CD4-positive, alpha-beta T cell (primary cell): ENCODE measurements around the gene RAPGEF3. TPM values are rescaled to one million over a fixed set of nuclear protein-coding genes. Genes with fewer than 3 reads are reported as not detected.
A peak's percentile ranks its signal among the peaks of the same experiment; 100 is the strongest.

ENCODE experiments used
- ATAC-seq: fragments of 200-7000 bp; cut with Tn5 transposase; one replicate; pipeline ENCODE4 v1.10.0; 2022; ENCODE audit warnings: mild to moderate bottlenecking; ENCODE audit not compliant: poor library complexity
- CTCF ChIA-PET: fragments of 350-600 bp; sonication (Branson Sonifier 250); formaldehyde crosslinking; loops from one replicate; lab custom pipeline; 2021; ENCODE audit warnings: antibody characterized with exemption, inconsistent platforms; lab: Charles Lee
- POLR2A ChIA-PET: fragments of 350-600 bp; sonication (Branson Sonifier 250); formaldehyde crosslinking; loops from one replicate; lab custom pipeline; 2021; ENCODE audit warnings: antibody characterized with exemption, inconsistent platforms; lab: Charles Lee
- DNase-seq, 14 experiments: peaks; one replicate each; pipeline ENCODE4 v3.0.0-alpha.2; 2013 to 2020; ENCODE audit warnings: mixed read lengths in 2 of 14
- H3K27ac ChIP-seq, 2 donors: one replicate each; pipeline versions ENCODE4 v1.5.1 to v1.7.0; 2013; ENCODE audit warnings: low read length in 2 of 2, low read depth in 1 of 2, mild to moderate bottlenecking in 1 of 2
- H3K27me3 ChIP-seq, 2 experiments: 1 replicate in 1 of 2; 2 replicates in 1 of 2; pipeline versions ENCODE4 v1.6.1 to v1.7.0; 2013; ENCODE audit warnings: low read length in 2 of 2, control low read depth in 1 of 2, mild to moderate bottlenecking in 1 of 2, moderate library complexity in 1 of 2; ENCODE audit not compliant: insufficient read depth in 2 of 2, control insufficient read depth in 1 of 2
- H3K36me3 ChIP-seq: one replicate; pipeline ENCODE4 v1.6.1; 2013; ENCODE audit warnings: low read length, control low read depth; ENCODE audit not compliant: insufficient read depth
- H3K4me1 ChIP-seq: one replicate; pipeline ENCODE4 v1.6.1; 2013; ENCODE audit warnings: low read length, control low read depth; ENCODE audit not compliant: insufficient read depth
- H3K4me3 ChIP-seq: one replicate; pipeline ENCODE4 v1.5.1; 2013; ENCODE audit warnings: mild to moderate bottlenecking, low read length, moderate library complexity
- H3K9me3 ChIP-seq, 2 experiments: 1 replicate in 1 of 2; 2 replicates in 1 of 2; pipeline versions ENCODE4 v1.6.1 to v1.7.0; 2013; ENCODE audit warnings: low read length in 2 of 2, mild to moderate bottlenecking in 2 of 2, control low read depth in 1 of 2, moderate library complexity in 1 of 2; ENCODE audit not compliant: control insufficient read depth in 1 of 2, insufficient read depth in 1 of 2
- H3K27ac Mint-ChIP-seq: one replicate; pipeline ENCODE4 v1.8.0; 2020; ENCODE audit warnings: mixed read lengths
- H3K27me3 Mint-ChIP-seq: one replicate; pipeline ENCODE4 v1.8.0; 2021; ENCODE audit warnings: mixed read lengths
- H3K36me3 Mint-ChIP-seq: one replicate; pipeline ENCODE4 v1.8.0; 2021; ENCODE audit warnings: low read depth, mixed read lengths
- H3K4me1 Mint-ChIP-seq: one replicate; pipeline ENCODE4 v1.8.0; 2021; ENCODE audit warnings: low read depth, mixed read lengths
- H3K4me3 Mint-ChIP-seq: one replicate; pipeline ENCODE4 v1.8.0; 2020; ENCODE audit warnings: mild to moderate bottlenecking, mixed read lengths
- H3K9me3 Mint-ChIP-seq: one replicate; pipeline ENCODE4 v1.8.0; 2020; ENCODE audit warnings: mixed read lengths
- CTCF ChIP-seq: fragments of 200-600 bp; IDR thresholded peaks from one replicate; pipeline ENCODE4 v1.8.0; 2022; ENCODE audit warnings: antibody characterized with exemption, mild to moderate bottlenecking
- intact Hi-C, 2 experiments: fragments of 100-400 bp; cut with DNase I in 1 of 2; cut with micrococcal nuclease in 1 of 2; formaldehyde crosslinking; loops; one replicate each; pipeline versions ENCODE4 v1.15.1 to v1.9.0; 2023 to 2025; cut with DNase I, micrococcal nuclease
- total RNA-seq, 174 experiments: library from RNA in 2 of 174; stranded (reverse) in 2 of 174; gene quantifications; one replicate each; pipeline ENCODE4 v1.2.3 and lab custom pipeline; 2021 to 2026

Gene RAPGEF3
- total RNA-seq, 2 experiments from 2014 or later: 0.17 to 0.33 TPM

GRCh38 chr12:47781479-47782371 is 23.0 kb upstream of the RAPGEF3 start:
- no peak for TF ChIP-seq CTCF
- no peak overlapping the region for H3K27ac ChIP-seq
- H3K36me3 ChIP-seq: peaks cover 40% of the 10 kb centered on the region
- H3K9me3 ChIP-seq: no peaks in the 10 kb centered on the region
- Mint-ChIP-seq H3K36me3 (peaks cover 41% of the 10 kb centered on the region), H3K4me1 (peaks cover 15% of the 10 kb centered on the region), H3K27me3 (no peaks in the 10 kb centered on the region), H3K9me3 (no peaks in the 10 kb centered on the region), H3K4me3 (no peak overlapping the region), H3K27ac (peak overlapping the region; percentile 59)
- no peak overlapping the region for H3K4me3 ChIP-seq
- ChIA-PET POLR2A (interaction anchor here (1.2 to 4.0 kb wide), 4 partner anchors 28 to 76 kb away, joined by 3 to 13 read pairs (median 4); partner anchors contain the start of genes HDAC7 and RPAP3), CTCF (interaction anchor here (0.8 to 1.9 kb wide), 4 partner anchors 14 to 57 kb away, joined by 3 to 10 read pairs (median 6); no protein-coding TSS in a partner anchor)
- intact Hi-C loops: no loop called here
- H3K4me1 ChIP-seq: peaks cover 11% of the 10 kb centered on the region
- DNase-seq (no peak), ATAC-seq (no peak)
- H3K27me3 ChIP-seq: no peaks in the 10 kb centered on the region

GRCh38 chr12:47779943-47780504 is 21.3 kb upstream of the RAPGEF3 start:
- peaks cover 15% of the 10 kb centered on the region for H3K4me1 Mint-ChIP-seq

More at GRCh38 chr12:47779943-47780504, 21.3 kb upstream of the RAPGEF3 start:
- H3K4me3 Mint-ChIP-seq: no peak overlapping the region
- peaks cover 21% of the 10 kb centered on the region for H3K4me1 ChIP-seq
- ATAC-seq (no peak), DNase-seq (no peak)
- no peak overlapping the region for H3K27ac ChIP-seq
- CTCF ChIA-PET: interaction anchor here (0.8 to 4.7 kb wide), 16 partner anchors 12 to 128 kb away, joined by 3 to 31 read pairs (median 6); no protein-coding TSS in a partner anchor
- H3K36me3 Mint-ChIP-seq: peaks cover 24% of the 10 kb centered on the region
- H3K36me3 ChIP-seq: peaks cover 23% of the 10 kb centered on the region
- H3K4me3 ChIP-seq: no peak overlapping the region
- H3K27me3 Mint-ChIP-seq: no peaks in the 10 kb centered on the region
- H3K27me3 ChIP-seq: no peaks in the 10 kb centered on the region
- POLR2A ChIA-PET: interaction anchor here (0.7 to 4.0 kb wide), 8 partner anchors 28 to 74 kb away, joined by 3 to 13 read pairs (median 4); partner anchors contain the start of genes HDAC7 and RPAP3
- H3K9me3 Mint-ChIP-seq: no peaks in the 10 kb centered on the region
- TF ChIP-seq CTCF: no peak
- no peak overlapping the region for H3K27ac Mint-ChIP-seq
- no peaks in the 10 kb centered on the region for H3K9me3 ChIP-seq
- intact Hi-C loops: loop anchor here (1.0 to 5.0 kb wide), 7 partner anchors 38 to 167 kb away; no protein-coding TSS in a partner anchor
